Thymus (tissue), 11 donors: ENCODE measurements around the gene ARHGAP19. TPM values are rescaled to one million over a fixed set of nuclear protein-coding genes. Genes with fewer than 3 reads are reported as not detected.

Source experiments
- DNase-seq, 9 donors: peaks; one replicate each; pipeline ENCODE4 v3.0.0-alpha.2; 2013; ENCODE audit warnings: low spot score in 9 of 9, low read depth in 6 of 9, missing footprints in 1 of 9
- H3K27ac ChIP-seq, 2 donors: one replicate each; pipeline ENCODE4 v1.5.1; 2013; ENCODE audit warnings: control low read depth in 1 of 2, low read depth in 1 of 2, low read length in 1 of 2, mild to moderate bottlenecking in 1 of 2, moderate library complexity in 1 of 2
- H3K27me3 ChIP-seq, 2 donors: one replicate each; pipeline ENCODE4 v1.5.1; 2013; ENCODE audit warnings: low read length in 1 of 2; ENCODE audit not compliant: control insufficient read depth in 2 of 2, insufficient read depth in 1 of 2
- H3K36me3 ChIP-seq, 2 donors: one replicate each; pipeline ENCODE4 v1.5.1; 2013; ENCODE audit warnings: low read length in 1 of 2, mild to moderate bottlenecking in 1 of 2, moderate library complexity in 1 of 2; ENCODE audit not compliant: control insufficient read depth in 2 of 2, insufficient read depth in 2 of 2
- H3K4me1 ChIP-seq, 2 donors: one replicate each; pipeline ENCODE4 v1.5.1; 2013; ENCODE audit warnings: low read length in 2 of 2; ENCODE audit not compliant: control insufficient read depth in 2 of 2, insufficient read depth in 2 of 2
- H3K4me3 ChIP-seq, 2 donors: one replicate each; pipeline ENCODE4 v1.5.1; 2013; ENCODE audit warnings: low read length in 2 of 2, control low read depth in 1 of 2, mild to moderate bottlenecking in 1 of 2
- H3K9me3 ChIP-seq, 2 donors: one replicate each; pipeline ENCODE4 v1.5.1; 2013; ENCODE audit warnings: low read length in 1 of 2, mild to moderate bottlenecking in 1 of 2; ENCODE audit not compliant: control insufficient read depth in 2 of 2, insufficient read depth in 1 of 2
- WGBS: extraction: QIAGEN DNeasy Blood & Tissue Kit; methylation state at CpG from one replicate; pipeline ENCODE4 v1.1.7; 2013; 5-methylcytosine and 5-hydroxymethylcytosine counted together
- polyA plus RNA-seq: library from polyadenylated mRNA; stranded (reverse); fragments of 200-250 nt; gene quantifications from one replicate; pipeline ENCODE4 v1.2.3, GENCODE V29; 2013
- total RNA-seq: library from RNA; stranded (reverse); fragments of 120-200 nt; gene quantifications from one replicate; pipeline ENCODE4 v1.2.4, GENCODE V29; 2013
- donor health status: healthy.

ARHGAP19 gene
- total and polyA plus RNA-seq, 2 donors: 5.8 to 18.2 TPM

GRCh38 chr10:97261183-97261582, 31.3 kb downstream of the ARHGAP19 start:
- H3K4me1 ChIP-seq: no peaks in the 10 kb centered on the region
- peaks cover 25 to 50% of the 10 kb centered on the region in 2 donors for H3K36me3 ChIP-seq
- no peaks in the 10 kb centered on the region for H3K9me3 ChIP-seq
- H3K27ac ChIP-seq: no peak overlapping the region
- H3K4me3 ChIP-seq: no peak overlapping the region
- DNase-seq: no peak
- no peaks in the 10 kb centered on the region for H3K27me3 ChIP-seq
- 93% methylated on average over 2 of the region's 2 CpGs for WGBS

GRCh38 chr10:97259119-97259518, 33.3 kb downstream of the ARHGAP19 start:
- H3K27ac ChIP-seq: no peak overlapping the region
- H3K4me1 ChIP-seq: no peaks in the 10 kb centered on the region
- no peaks in the 10 kb centered on the region for H3K27me3 ChIP-seq
- no peak overlapping the region for H3K4me3 ChIP-seq
- H3K9me3 ChIP-seq: no peaks in the 10 kb centered on the region
- no peak for DNase-seq
- 98% methylated on average over 1 of the region's 1 CpG for WGBS
- H3K36me3 ChIP-seq: peaks cover 31 to 50% of the 10 kb centered on the region in 2 donors

GRCh38 chr10:97256356-97256755, 36.1 kb downstream of the ARHGAP19 start:
- H3K27me3 ChIP-seq: no peaks in the 10 kb centered on the region

GRCh38 chr10:97255512-97256293, 36.7 kb downstream of the ARHGAP19 start:
- no peaks in the 10 kb centered on the region for H3K27me3 ChIP-seq
- DNase-seq: no peak
- no peak overlapping the region for H3K4me3 ChIP-seq
- 84% methylated on average over 5 of the region's 5 CpGs for WGBS
- H3K36me3 ChIP-seq: peaks cover 32 to 37% of the 10 kb centered on the region in 2 donors
- no peaks in the 10 kb centered on the region for H3K4me1 ChIP-seq
- no peaks in the 10 kb centered on the region for H3K9me3 ChIP-seq
- no peak overlapping the region for H3K27ac ChIP-seq

More at GRCh38 chr10:97256356-97256755, 36.1 kb downstream of the ARHGAP19 start:
- Histone ChIP-seq H3K4me3 (no peak overlapping the region), H3K4me1 (no peaks in the 10 kb centered on the region), H3K36me3 (peaks cover 34 to 37% of the 10 kb centered on the region in 2 donors), H3K27ac (no peak overlapping the region), H3K9me3 (no peaks in the 10 kb centered on the region)
- WGBS: 95% methylated on average over 1 of the region's 1 CpG
- DNase-seq: no peak

- Histone ChIP-seq H3K27ac (no peak overlapping the region), H3K36me3 (peaks cover 32 to 38% of the 10 kb centered on the region in 2 donors), H3K9me3 (no peaks in the 10 kb centered on the region), H3K4me3 (no peak overlapping the region), H3K27me3 (no peaks in the 10 kb centered on the region), H3K4me1 (no peaks in the 10 kb centered on the region)
- no peak for DNase-seq
- WGBS: 97% methylated on average over 3 of the region's 3 CpGs
Measured at GRCh38 chr10:97254694-97255093, 37.7 kb downstream of the ARHGAP19 start.

- H3K4me3 ChIP-seq: no peak overlapping the region
- no peak for DNase-seq
- WGBS: 98% methylated on average over 1 of the region's 1 CpG
- H3K27ac ChIP-seq: no peak overlapping the region
- no peaks in the 10 kb centered on the region for H3K9me3 ChIP-seq
- no peaks in the 10 kb centered on the region for H3K4me1 ChIP-seq
- peaks cover 18 to 30% of the 10 kb centered on the region in 2 donors for H3K36me3 ChIP-seq
- H3K27me3 ChIP-seq: no peaks in the 10 kb centered on the region
Measured at GRCh38 chr10:97250952-97251351, 41.5 kb downstream of the ARHGAP19 start.

GRCh38 chr10:97243836-97244235, 48.6 kb downstream of the ARHGAP19 start:
- no peak for DNase-seq
- H3K4me1 ChIP-seq: no peaks in the 10 kb centered on the region
- H3K4me3 ChIP-seq: no peak overlapping the region
- no peaks in the 10 kb centered on the region for H3K9me3 ChIP-seq
- H3K27me3 ChIP-seq: no peaks in the 10 kb centered on the region
- WGBS: 93% methylated on average over 5 of the region's 5 CpGs
- no peak overlapping the region for H3K27ac ChIP-seq
- peaks cover 21 to 33% of the 10 kb centered on the region in 2 donors for H3K36me3 ChIP-seq

GRCh38 chr10:97238855-97239254, 53.6 kb downstream of the ARHGAP19 start:
- no peaks in the 10 kb centered on the region for H3K9me3 ChIP-seq
- WGBS: 99% methylated on average over 5 of the region's 5 CpGs
- no peak overlapping the region for H3K4me3 ChIP-seq
- H3K4me1 ChIP-seq: no peaks in the 10 kb centered on the region
- no peak overlapping the region for H3K27ac ChIP-seq
- H3K36me3 ChIP-seq: peaks cover 26 to 32% of the 10 kb centered on the region in 2 donors
- H3K27me3 ChIP-seq: no peaks in the 10 kb centered on the region
- no peak for DNase-seq

- Histone ChIP-seq H3K27me3 (no peaks in the 10 kb centered on the region), H3K36me3 (peaks cover 18 to 34% of the 10 kb centered on the region in 2 donors), H3K9me3 (no peaks in the 10 kb centered on the region), H3K4me1 (peaks cover 0 to 3% of the 10 kb centered on the region in 2 donors), H3K27ac (no peak overlapping the region), H3K4me3 (no peak overlapping the region)
- no peak for DNase-seq
- 98% methylated on average over 4 of the region's 4 CpGs for WGBS
Measured at GRCh38 chr10:97235353-97235752, 57.1 kb downstream of the ARHGAP19 start.
